ENCODE measurements around the gene SYDE2.

SYDE2 gene

DNA sequence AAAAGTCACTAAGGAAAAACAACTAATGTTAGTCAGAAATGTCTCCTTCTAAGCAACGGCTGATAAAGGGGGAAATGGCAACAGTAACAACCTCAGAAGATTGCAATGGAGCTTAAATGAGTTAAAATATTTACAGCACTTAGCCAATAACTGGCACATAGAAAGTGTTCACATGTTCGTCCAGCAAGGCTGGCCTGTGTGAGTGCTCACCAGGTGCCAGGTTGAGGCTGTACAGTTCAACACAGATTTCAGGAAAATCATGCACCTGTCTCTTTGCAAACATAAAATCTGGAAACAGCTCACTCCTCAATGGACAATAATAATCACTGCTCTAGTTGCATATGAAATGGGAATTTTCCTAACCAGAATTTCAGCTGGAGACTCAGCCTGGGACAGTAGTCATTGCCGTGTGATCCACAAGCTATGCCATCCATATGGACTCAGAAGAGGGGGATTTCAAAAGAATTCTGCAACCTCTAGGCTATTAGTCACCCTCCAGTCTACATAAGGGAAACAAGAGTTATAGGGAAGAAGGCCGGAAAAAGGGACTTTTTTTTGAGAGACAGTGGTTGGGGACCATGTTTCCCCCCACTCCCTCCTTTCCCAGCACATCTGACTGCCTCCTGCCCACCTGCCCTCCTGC lies 68.6 kb downstream of the SYDE2 start:
- no peak for DNase-seq (ENCODE audit: low read depth, low spot score)
- TF ChIP-seq, protein P1, sequence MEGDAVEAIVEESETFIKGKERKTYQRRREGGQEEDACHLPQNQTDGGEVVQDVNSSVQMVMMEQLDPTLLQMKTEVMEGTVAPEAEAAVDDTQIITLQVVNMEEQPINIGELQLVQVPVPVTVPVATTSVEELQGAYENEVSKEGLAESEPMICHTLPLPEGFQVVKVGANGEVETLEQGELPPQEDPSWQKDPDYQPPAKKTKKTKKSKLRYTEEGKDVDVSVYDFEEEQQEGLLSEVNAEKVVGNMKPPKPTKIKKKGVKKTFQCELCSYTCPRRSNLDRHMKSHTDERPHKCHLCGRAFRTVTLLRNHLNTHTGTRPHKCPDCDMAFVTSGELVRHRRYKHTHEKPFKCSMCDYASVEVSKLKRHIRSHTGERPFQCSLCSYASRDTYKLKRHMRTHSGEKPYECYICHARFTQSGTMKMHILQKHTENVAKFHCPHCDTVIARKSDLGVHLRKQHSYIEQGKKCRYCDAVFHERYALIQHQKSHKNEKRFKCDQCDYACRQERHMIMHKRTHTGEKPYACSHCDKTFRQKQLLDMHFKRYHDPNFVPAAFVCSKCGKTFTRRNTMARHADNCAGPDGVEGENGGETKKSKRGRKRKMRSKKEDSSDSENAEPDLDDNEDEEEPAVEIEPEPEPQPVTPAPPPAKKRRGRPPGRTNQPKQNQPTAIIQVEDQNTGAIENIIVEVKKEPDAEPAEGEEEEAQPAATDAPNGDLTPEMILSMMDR (IDR thresholded peaks at IDR 0.05; ENCODE audit: low read depth, low read length) = no peak
- no peak overlapping the region for H3K4me3 ChIP-seq (ENCODE audit: low read depth, low read length)
- in situ Hi-C loops (cut with HindIII; ENCODE audit: low sequenced_read_pairs) = no loop called here

DNA sequence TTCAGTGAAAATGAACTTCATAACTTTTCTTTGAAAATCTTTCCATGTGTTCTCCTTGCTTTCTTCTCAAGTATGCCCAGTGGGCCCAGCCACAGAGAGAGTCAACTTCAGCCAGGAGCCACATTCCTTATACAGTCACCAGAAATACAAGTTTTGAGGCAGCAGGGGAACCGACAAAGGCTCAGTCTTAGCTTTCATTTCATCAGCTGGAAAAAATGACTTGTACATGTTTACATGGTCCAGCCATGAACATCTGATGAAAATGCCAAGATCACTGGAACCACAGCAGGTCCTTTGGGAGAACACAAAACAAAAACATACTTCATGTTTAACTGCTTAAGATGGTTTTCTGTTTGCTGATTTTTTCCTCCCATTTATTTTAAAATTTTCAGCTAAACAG lies 72.5 kb downstream of the SYDE2 start:
- H3K4me3 ChIP-seq (ENCODE audit: low read depth, low read length) = no peak overlapping the region
- TF ChIP-seq, protein P1 (IDR thresholded peaks at IDR 0.05; ENCODE audit: low read depth, low read length) = no peak
- in situ Hi-C loops (cut with HindIII; ENCODE audit: low sequenced_read_pairs) = no loop called here
- DNase-seq (ENCODE audit: low read depth, low spot score) = peak; percentile 39

DNA sequence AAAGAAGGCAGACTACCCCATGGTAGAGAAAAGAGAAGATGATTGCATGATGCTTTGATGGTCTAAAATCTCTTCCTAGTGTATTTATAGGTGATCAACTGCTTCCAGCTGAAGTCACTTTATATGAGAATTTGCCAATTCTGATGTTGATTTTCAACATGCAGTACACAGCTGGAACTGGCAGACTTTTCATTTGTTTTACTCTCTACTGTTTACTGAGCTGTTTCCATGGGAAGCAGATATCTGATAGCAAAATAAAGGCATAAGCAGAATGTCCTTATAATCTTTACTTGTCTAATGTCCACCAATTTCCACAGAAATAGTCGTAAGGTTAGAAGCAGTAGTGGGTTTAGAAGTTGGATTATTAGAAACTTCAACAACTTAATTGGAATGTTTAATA lies 74.9 kb downstream of the SYDE2 start:
- TF ChIP-seq, protein P1 (IDR thresholded peaks at IDR 0.05; ENCODE audit: low read depth, low read length) = no peak
- in situ Hi-C loops (cut with HindIII; ENCODE audit: low sequenced_read_pairs) = no loop called here
- DNase-seq (ENCODE audit: low read depth, low spot score) = no peak
- H3K4me3 ChIP-seq (ENCODE audit: low read depth, low read length) = no peak overlapping the region

DNA sequence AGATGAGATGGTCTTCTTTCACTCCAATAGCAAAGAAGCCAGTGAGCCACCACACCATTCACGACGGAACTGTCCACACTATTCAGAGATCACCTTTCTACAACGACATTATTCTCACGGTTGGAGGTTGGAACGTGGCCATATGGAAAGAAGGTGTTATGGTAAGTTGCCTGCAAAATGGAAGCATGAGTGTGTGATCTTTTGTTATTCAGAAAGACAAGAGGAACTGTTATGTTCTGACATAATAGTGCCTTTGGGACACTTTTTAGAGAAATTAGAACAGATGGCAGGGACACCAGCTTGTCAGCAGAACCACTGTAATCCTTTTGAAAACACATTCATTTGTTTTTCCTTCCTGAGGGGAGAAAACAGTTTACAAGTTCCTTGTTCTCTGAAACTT lies 76.7 kb downstream of the SYDE2 start:
- no peak for DNase-seq (ENCODE audit: low read depth, low spot score)
- in situ Hi-C loops (cut with HindIII; ENCODE audit: low sequenced_read_pairs) = no loop called here
- H3K4me3 ChIP-seq (ENCODE audit: low read depth, low read length) = no peak overlapping the region
- TF ChIP-seq, protein P1 (IDR thresholded peaks at IDR 0.05; ENCODE audit: low read depth, low read length) = no peak

DNA sequence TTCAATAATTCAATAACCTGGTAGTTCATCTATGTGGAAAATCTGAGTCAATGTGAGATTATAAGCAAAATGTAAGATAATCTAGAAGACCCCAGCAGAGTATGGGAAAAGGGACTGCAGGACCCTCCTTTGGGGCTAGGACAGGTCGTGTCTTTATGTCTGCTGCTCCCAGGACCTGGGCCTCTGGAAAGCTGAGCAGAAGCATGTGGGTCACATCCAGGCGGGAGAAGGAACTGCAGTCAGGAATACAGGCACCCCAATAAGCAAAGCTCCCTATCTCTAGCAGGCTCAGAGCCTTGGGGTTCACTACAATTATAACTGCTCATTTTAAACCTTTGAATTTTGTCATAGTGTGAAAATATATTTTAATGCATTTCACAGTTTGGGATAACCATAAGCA lies 78.6 kb downstream of the SYDE2 start:
- TF ChIP-seq, protein P1 (IDR thresholded peaks at IDR 0.05; ENCODE audit: low read depth, low read length) = no peak
- in situ Hi-C loops (cut with HindIII; ENCODE audit: low sequenced_read_pairs) = no loop called here
- DNase-seq (ENCODE audit: low read depth, low spot score) = no peak
- H3K4me3 ChIP-seq (ENCODE audit: low read depth, low read length) = no peak overlapping the region

DNA sequence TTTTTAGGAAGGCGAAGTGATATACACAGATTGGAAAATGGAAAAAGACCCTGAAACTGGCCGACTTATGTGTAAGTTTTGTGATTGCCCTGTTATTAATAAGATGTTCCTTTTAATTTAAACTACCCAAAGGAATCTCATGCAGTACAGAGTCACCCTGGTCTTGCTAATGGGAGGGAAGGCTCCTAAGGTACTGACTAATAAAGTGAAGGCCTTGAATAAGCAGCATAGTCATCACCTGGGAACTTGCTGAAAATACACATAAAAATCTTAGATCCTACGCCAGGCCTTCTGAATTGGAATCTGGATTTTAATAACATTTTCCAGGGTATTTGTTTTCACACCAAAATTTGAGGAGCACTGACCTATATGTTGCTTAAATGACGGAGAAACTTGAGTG lies 79.1 kb downstream of the SYDE2 start:
- no peak overlapping the region for H3K4me3 ChIP-seq (ENCODE audit: low read depth, low read length)
- no peak for DNase-seq (ENCODE audit: low read depth, low spot score)
- in situ Hi-C loops (cut with HindIII; ENCODE audit: low sequenced_read_pairs) = no loop called here
- TF ChIP-seq, protein P1 (IDR thresholded peaks at IDR 0.05; ENCODE audit: low read depth, low read length) = no peak

Data from astrocyte of the spinal cord (primary cell).